Thymus (tissue), 11 donors: ENCODE data around the gene PRF1. TPM values are rescaled to one million over a fixed set of nuclear protein-coding genes. Genes with fewer than 3 reads are reported as not detected.
"Not testable (repeated sequence)": the region's sequence is repeated elsewhere in the genome, so short reads cannot be mapped to it uniquely, and the experiment has no call there.

ENCODE experiments used
- DNase-seq, 9 donors: peaks; one replicate each; pipeline ENCODE4 v3.0.0-alpha.2; 2013; ENCODE audit warnings: low spot score in 9 of 9, low read depth in 6 of 9, missing footprints in 1 of 9
- H3K27ac ChIP-seq, 2 donors: one replicate each; pipeline ENCODE4 v1.5.1; 2013; ENCODE audit warnings: control low read depth in 1 of 2, low read depth in 1 of 2, low read length in 1 of 2, mild to moderate bottlenecking in 1 of 2, moderate library complexity in 1 of 2
- H3K27me3 ChIP-seq, 2 donors: one replicate each; pipeline ENCODE4 v1.5.1; 2013; ENCODE audit warnings: low read length in 1 of 2; ENCODE audit not compliant: control insufficient read depth in 2 of 2, insufficient read depth in 1 of 2
- H3K36me3 ChIP-seq, 2 donors: one replicate each; pipeline ENCODE4 v1.5.1; 2013; ENCODE audit warnings: low read length in 1 of 2, mild to moderate bottlenecking in 1 of 2, moderate library complexity in 1 of 2; ENCODE audit not compliant: control insufficient read depth in 2 of 2, insufficient read depth in 2 of 2
- H3K4me1 ChIP-seq, 2 donors: one replicate each; pipeline ENCODE4 v1.5.1; 2013; ENCODE audit warnings: low read length in 2 of 2; ENCODE audit not compliant: control insufficient read depth in 2 of 2, insufficient read depth in 2 of 2
- H3K4me3 ChIP-seq, 2 donors: one replicate each; pipeline ENCODE4 v1.5.1; 2013; ENCODE audit warnings: low read length in 2 of 2, control low read depth in 1 of 2, mild to moderate bottlenecking in 1 of 2
- H3K9me3 ChIP-seq, 2 donors: one replicate each; pipeline ENCODE4 v1.5.1; 2013; ENCODE audit warnings: low read length in 1 of 2, mild to moderate bottlenecking in 1 of 2; ENCODE audit not compliant: control insufficient read depth in 2 of 2, insufficient read depth in 1 of 2
- WGBS: extraction: QIAGEN DNeasy Blood & Tissue Kit; methylation state at CpG from one replicate; pipeline ENCODE4 v1.1.7; 2013; 5-methylcytosine and 5-hydroxymethylcytosine counted together
- polyA plus RNA-seq: library from polyadenylated mRNA; stranded (reverse); fragments of 200-250 nt; gene quantifications from one replicate; pipeline ENCODE4 v1.2.3, GENCODE V29; 2013
- total RNA-seq: library from RNA; stranded (reverse); fragments of 120-200 nt; gene quantifications from one replicate; pipeline ENCODE4 v1.2.4, GENCODE V29; 2013
- donor health status: healthy.

The PRF1 gene
- total and polyA plus RNA-seq, 2 donors = 9.1 to 12.3 TPM

DNA sequence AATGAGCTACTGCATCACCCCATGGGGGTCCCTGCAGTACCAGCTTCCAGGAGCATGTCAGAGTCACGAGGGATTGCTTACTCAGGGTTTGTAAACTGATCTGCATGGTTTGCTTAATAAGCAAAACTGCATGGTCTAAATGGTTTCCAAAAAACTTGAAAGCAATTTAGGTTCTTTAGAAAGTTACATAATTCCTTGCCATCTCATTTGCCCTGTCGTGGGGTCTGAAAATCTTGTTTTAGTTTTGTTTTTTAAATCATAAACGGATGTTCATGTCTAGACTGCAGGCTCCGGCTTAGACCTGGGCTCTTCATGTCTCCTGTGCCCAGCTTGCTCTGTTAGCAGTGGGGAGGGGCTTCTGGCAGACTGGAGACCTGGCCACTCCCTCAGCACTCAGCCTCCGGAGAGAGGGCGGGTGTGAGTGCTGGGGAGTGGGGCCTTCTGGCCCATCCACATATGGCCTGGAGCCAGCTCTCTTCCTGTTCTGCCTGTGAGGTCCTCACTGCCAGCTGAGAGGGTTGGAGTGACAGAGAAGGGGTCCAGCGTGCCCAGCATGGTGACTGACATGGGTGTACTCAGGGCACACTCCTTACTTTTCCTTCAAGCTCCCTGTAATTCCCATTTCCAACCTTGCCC is 17.5 kb downstream of the PRF1 start:
- no peaks in the 10 kb centered on the region for H3K36me3 ChIP-seq
- H3K9me3 ChIP-seq = no peaks in the 10 kb centered on the region
- no peak overlapping the region for H3K4me3 ChIP-seq
- WGBS = 20% methylated on average over 7 of the region's 7 CpGs
- peak in 2 of 9 donors; percentile 30 to 60 for DNase-seq
- H3K4me1 ChIP-seq = peaks cover 4 to 17% of the 10 kb centered on the region in 2 donors
- H3K27me3 ChIP-seq = no peaks in the 10 kb centered on the region
- H3K27ac ChIP-seq = no peak overlapping the region

DNA sequence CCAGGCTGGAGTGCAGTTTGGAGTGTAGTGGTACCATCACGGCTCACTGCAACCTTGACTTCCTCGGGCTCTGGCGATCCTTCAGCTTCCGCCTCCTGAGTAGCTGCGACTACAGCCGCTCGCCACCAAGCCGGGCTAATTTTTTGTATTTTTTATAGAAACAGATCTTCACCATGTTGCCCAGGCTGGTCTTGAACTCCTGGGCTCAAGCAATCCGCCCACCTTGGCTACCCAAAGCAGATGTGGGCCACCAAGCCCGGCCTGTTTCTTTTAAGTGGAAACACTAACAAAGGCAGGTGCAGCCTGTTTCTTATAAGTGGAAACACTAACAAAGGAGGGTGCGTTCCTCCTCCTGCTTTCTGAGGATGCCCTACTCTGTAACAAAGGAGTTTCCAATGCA is 18.2 kb downstream of the PRF1 start:
- Histone ChIP-seq H3K27me3 (no peaks in the 10 kb centered on the region), H3K4me3 (no peak overlapping the region), H3K36me3 (no peaks in the 10 kb centered on the region), H3K9me3 (peaks cover 0 to 3% of the 10 kb centered on the region in 2 donors), H3K27ac (no peak overlapping the region), H3K4me1 (peaks cover 4 to 20% of the 10 kb centered on the region in 2 donors)
- DNase-seq = no peak
- 75% methylated on average over 11 of the region's 11 CpGs for WGBS

DNA sequence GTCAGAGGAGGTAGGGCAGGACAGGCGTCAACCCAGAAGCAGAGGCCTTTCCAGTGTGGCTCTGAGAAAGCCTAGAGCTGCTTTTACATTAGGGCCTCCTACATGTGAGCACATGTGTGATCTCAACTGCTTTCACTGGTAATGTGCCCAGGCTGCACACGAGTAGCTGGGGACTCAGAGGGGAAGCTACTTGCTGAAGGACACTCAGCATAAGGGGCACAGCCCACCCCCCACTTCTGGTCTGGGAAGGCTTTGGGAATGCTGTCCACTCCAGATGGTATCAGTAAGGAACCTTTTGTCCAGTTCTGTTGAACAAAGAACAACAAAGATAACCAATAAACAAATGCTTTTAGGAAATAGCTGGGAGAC is 18.9 kb downstream of the PRF1 start:
- H3K27ac ChIP-seq = no peak overlapping the region
- peaks cover 4 to 22% of the 10 kb centered on the region in 2 donors for H3K4me1 ChIP-seq
- H3K27me3 ChIP-seq = no peaks in the 10 kb centered on the region
- WGBS = 92% methylated on average over 2 of the region's 2 CpGs
- DNase-seq = no peak
- no peak overlapping the region for H3K4me3 ChIP-seq
- no peaks in the 10 kb centered on the region for H3K36me3 ChIP-seq
- peaks cover 0 to 3% of the 10 kb centered on the region in 2 donors for H3K9me3 ChIP-seq

DNA sequence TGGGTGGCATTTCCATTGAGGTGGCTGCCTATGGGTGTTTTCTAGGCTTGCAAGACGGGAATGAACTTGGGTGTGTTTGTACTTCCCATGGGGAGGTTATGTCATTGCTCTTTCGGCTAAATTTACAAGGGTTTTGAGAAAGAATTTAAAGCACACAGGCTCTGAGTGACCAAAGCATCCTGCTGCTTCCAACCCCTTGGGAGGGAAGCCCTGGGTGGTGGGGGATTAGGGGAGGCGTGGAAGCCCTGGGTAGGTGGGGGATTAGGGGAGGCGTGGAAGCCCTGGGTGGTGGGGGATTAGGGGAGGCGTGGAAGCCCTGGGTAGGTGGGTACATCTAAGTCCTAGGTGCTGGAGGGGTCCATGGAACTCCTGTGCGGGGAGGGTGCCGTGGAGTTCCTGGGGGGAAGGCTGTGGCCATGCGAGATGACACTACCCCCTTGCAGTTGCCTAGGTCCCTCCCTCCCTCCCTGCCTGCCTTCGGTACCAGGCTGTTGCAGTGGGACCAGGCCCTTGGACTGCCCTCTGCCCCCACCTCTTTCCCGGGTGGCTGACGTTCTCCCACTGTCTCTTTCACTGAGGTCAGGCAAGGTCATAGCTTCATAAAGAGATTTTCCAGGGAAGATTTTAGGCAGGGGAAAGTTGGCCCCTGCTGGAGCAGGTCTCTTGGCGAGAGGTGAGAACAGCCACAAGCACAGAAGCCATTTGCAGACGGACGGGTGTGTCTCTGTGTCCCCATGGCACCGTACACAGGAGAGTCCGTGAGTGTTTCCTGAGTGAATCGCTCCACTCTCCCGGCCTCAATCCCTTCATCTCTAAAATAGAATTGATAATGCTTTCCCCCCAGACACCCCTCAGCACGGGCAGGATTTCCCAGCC is 19.5 kb downstream of the PRF1 start:
- H3K27ac ChIP-seq = no peak overlapping the region
- H3K4me3 ChIP-seq = no peak overlapping the region
- DNase-seq = no peak
- WGBS = 98% methylated on average over 19 of the region's 19 CpGs
- H3K27me3 ChIP-seq = no peaks in the 10 kb centered on the region
- no peaks in the 10 kb centered on the region for H3K36me3 ChIP-seq
- peaks cover 0 to 3% of the 10 kb centered on the region in 2 donors for H3K9me3 ChIP-seq
- peaks cover 6 to 28% of the 10 kb centered on the region in 2 donors for H3K4me1 ChIP-seq

DNA sequence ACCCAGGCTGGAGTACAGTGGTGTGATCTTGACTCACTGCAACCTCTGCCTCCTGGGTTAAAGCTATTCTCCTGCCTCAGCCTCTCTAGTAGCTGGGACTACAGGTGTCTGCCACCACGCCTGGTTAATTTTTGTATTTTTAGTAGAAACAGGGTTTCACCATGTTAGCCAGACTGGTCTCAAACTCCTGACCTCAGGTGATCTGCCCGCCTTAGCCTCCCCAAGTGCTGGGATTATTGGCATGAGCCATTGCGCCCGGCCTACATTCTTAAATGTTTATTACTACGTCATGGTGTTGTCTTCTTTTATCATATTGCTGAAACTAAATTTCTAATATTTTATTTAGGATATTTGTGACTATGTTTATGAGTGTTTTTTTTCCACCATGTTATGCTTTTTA is 21.4 kb downstream of the PRF1 start:
- peaks cover 9 to 40% of the 10 kb centered on the region in 2 donors for H3K4me1 ChIP-seq
- H3K27me3 ChIP-seq, H3K36me3 ChIP-seq, DNase-seq, H3K9me3 ChIP-seq, H3K4me3 ChIP-seq, H3K27ac ChIP-seq: not testable (repeated sequence)
- 98% methylated on average over 5 of the region's 5 CpGs for WGBS

DNA sequence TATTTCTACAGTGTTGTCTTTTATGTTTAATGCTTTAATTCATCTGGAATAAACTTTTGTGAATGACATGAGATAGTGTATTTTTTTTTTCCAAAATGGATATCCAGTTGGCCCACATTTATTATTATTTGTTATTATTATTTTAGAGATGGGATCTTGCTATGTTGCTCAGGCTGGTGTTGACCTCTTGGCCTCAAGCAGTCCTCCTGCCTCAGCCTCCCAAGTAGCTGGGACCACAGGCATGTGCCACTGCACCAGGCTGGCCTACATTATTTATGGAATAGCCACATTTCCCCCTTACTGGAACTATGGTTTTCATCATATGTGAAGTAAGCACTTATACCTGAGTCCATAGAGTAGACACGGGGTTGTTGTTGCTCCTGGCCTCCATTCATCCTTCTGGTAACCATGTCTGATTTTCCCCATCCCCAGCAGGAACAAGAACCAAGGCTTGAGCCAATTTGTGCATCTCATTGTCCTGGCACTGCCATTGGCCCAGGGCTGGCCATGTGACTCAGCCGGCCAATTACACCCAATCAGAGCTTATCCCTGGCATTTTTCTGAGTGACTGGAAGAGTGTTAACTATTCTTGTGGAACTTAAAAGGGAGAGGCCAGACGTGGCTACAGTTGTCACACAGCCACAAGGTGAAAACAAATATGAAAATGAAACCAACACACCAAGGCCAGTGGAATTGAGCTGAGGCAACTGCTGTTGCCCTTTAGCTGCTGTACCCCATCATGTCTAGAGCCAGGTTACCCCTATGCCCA is 23.1 kb downstream of the PRF1 start:
- H3K27ac ChIP-seq = no peak overlapping the region
- no peaks in the 10 kb centered on the region for H3K27me3 ChIP-seq
- DNase-seq = no peak
- no peak overlapping the region for H3K4me3 ChIP-seq
- peaks cover 0 to 3% of the 10 kb centered on the region in 2 donors for H3K9me3 ChIP-seq
- WGBS = 73% methylated on average over 3 of the region's 3 CpGs
- peaks cover 8 to 35% of the 10 kb centered on the region in 2 donors for H3K4me1 ChIP-seq
- no peaks in the 10 kb centered on the region for H3K36me3 ChIP-seq

DNA sequence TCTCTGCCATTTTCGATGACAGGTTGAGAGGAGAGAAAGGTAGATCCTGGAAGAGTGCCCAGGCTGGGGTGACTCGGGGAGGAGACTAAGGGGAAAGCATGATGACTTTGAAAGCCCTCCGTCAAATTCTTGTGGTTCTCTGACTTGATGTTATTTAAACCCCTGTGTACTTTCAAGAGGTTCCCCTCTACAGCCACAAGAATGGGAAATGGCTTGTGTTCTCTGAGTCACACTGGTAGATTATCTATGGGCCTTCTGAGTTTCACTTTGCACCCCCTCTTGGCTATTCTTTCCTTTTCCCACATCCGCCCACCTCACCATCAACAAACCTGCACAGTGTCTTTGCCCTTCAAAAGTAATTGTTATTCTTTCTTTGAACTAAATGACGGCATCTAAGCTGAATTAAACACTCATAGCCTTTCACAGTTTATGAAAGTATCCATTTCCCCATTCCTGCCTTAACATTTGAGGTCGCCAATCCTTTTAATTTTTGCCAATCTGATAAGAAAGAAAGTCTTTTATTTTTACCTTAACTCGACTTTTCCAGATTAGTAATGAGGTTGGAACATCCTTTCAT is 24.1 kb downstream of the PRF1 start:
- WGBS = 9% methylated on average over 7 of the region's 7 CpGs
- no peak overlapping the region for H3K27ac ChIP-seq

DNA sequence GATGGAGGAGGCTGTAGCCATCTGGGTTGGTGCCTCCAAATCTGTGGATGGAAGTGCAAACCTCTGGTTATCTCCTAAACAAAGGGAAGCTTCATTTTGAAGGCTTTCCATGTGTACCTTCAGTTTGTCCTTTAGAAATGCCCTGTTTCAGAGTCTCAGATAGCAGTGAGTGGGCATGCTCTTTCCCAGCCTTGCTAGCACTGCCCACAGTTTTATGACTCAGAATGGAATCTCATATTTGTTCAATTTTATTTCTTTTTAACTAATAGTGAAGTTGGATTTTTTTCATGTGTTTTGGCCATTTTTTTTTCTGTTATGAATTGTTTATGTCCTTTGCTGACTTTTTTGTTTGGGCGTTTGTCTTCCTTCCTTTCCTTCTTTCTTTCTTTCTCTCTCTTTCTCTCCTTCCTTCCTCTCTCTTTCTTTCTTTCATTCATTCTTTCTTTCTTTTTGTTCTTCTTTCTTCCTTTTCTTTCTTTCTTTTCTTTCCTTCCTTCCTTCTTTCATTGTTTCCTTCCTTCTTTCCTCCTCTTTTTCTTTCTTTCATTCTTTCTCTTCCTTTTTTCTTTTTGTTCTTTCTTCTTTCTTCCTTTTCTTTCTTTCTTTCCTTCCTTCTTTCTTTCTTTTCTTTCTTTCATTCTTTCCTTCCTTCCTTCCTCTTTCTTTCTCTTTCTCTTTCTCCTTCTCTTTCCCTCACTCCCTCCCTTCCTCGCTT is 25.6 kb downstream of the PRF1 start:
- Histone ChIP-seq H3K9me3 (peaks cover 0 to 3% of the 10 kb centered on the region in 2 donors), H3K36me3 (no peaks in the 10 kb centered on the region), H3K4me3 (no peak overlapping the region), H3K4me1 (peaks cover 6 to 31% of the 10 kb centered on the region in 2 donors), H3K27ac (no peak overlapping the region), H3K27me3 (no peaks in the 10 kb centered on the region)
- 73% methylated on average over 2 of the region's 2 CpGs for WGBS
- DNase-seq = no peak

More for the DNA sequence above, 24.1 kb downstream of the PRF1 start:
- Histone ChIP-seq H3K36me3 (no peaks in the 10 kb centered on the region), H3K4me3 (no peak overlapping the region), H3K9me3 (peaks cover 0 to 3% of the 10 kb centered on the region in 2 donors), H3K4me1 (peaks cover 6 to 31% of the 10 kb centered on the region in 2 donors), H3K27me3 (no peaks in the 10 kb centered on the region)
- DNase-seq = peak in 3 of 9 donors; percentile 30 to 74 (median 38)
